HepG2 (cell line): ENCODE results near the gene HOXA7. TPM values are rescaled to one million over a fixed set of nuclear protein-coding genes. Genes with fewer than 3 reads are reported as not detected.
A peak's percentile ranks its signal among the peaks of the same experiment; 100 is the strongest.

ENCODE experiments used
- ELF1 ChIP-seq: sonication (generic); formaldehyde crosslinking; IDR thresholded peaks from 2 replicates; pipeline ENCODE4 v1.4.0; 2020; ENCODE audit warnings: missing genetic modification reagents
- HDAC2 ChIP-seq: sonication (generic); formaldehyde crosslinking; IDR thresholded peaks from 2 replicates; pipeline ENCODE4 v1.4.0; 2020; ENCODE audit warnings: missing genetic modification reagents
- NPAS2 ChIP-seq: sonication (generic); formaldehyde crosslinking; IDR thresholded peaks from 2 replicates; pipeline ENCODE4 v1.8.0; 2022; ENCODE audit warnings: mild to moderate bottlenecking, missing genetic modification reagents, borderline replicate concordance
- ZNF292 ChIP-seq: sonication (generic); formaldehyde crosslinking; IDR thresholded peaks from 2 replicates; pipeline ENCODE4 v1.8.1; 2022; ENCODE audit warnings: mild to moderate bottlenecking, low read depth, missing genetic modification reagents, borderline replicate concordance
- ZNF430 ChIP-seq: sonication (generic); formaldehyde crosslinking; IDR thresholded peaks from 2 replicates; pipeline ENCODE4 v1.9.0; 2021; ENCODE audit warnings: mild to moderate bottlenecking, missing genetic modification reagents
- ZNF615 ChIP-seq: sonication (generic); formaldehyde crosslinking; IDR thresholded peaks from 2 replicates; pipeline ENCODE4 v1.5.0; 2020; ENCODE audit warnings: mild to moderate bottlenecking, missing genetic modification reagents, borderline replicate concordance
- ZSCAN25 ChIP-seq: sonication (generic); formaldehyde crosslinking; IDR thresholded peaks from 2 replicates; pipeline ENCODE4 v1.8.0; 2022; ENCODE audit warnings: mild to moderate bottlenecking, missing genetic modification reagents
- polyA plus RNA-seq, 8 experiments: library from polyadenylated mRNA; depleted of rRNA in 3 of 8; stranded (reverse) in 7 of 8; unstranded in 1 of 8; fragments of >200 nt; fragmentation: Illumina TruSeq in 4 of 8; extraction: Trizol in 4 of 8; gene quantifications; 2 replicates each; pipeline versions ENCODE4 v1.2.1 to v1.2.3, GENCODE V29; 2011 to 2016; ENCODE audit warnings: low read depth in 4 of 8, missing spikeins in 1 of 8, mixed read lengths in 1 of 8; ENCODE audit not compliant: insufficient read depth in 1 of 8
- total RNA-seq, 5 experiments: library from RNA; depleted of rRNA; stranded (reverse); fragments of >200 nt; fragmentation: Illumina TruSeq; extraction: Trizol; gene quantifications; 2 replicates each; pipeline ENCODE4 v1.2.3, GENCODE V29; 2016; ENCODE audit warnings: low read depth in 1 of 5
- TF ChIP-seq, protein P1 (sequence below): sonication (generic); formaldehyde crosslinking; IDR thresholded peaks from 2 replicates; pipeline ENCODE4 v1.8.0; 2022; ENCODE audit warnings: low read depth, missing genetic modification reagents
- TF ChIP-seq, protein P2 (sequence below): sonication (generic); formaldehyde crosslinking; IDR thresholded peaks from 2 replicates; pipeline ENCODE4 v1.4.0; 2020; ENCODE audit warnings: mild to moderate bottlenecking, missing genetic modification reagents
- TF ChIP-seq, protein P3 (sequence below): fragments of 450-650 bp; IDR thresholded peaks from 2 replicates; pipeline ENCODE4 v1.6.1; 2016
- TF ChIP-seq, protein P4 (sequence below): fragments of 450-650 bp; IDR thresholded peaks from 2 replicates; pipeline ENCODE4 v1.6.1; 2017
- TF ChIP-seq, protein P5 (sequence below): sonication (generic); formaldehyde crosslinking; IDR thresholded peaks from 2 replicates; pipeline ENCODE4 v1.8.0; 2023; ENCODE audit warnings: mild to moderate bottlenecking, missing genetic modification reagents
- TF ChIP-seq, protein P6 (sequence below): sonication (generic); formaldehyde crosslinking; IDR thresholded peaks from 2 replicates; pipeline ENCODE4 v1.5.0; 2020; ENCODE audit warnings: missing genetic modification reagents, mild to moderate bottlenecking, borderline replicate concordance
- TF ChIP-seq, protein P7 (sequence below): sonication (generic); formaldehyde crosslinking; IDR thresholded peaks from 2 replicates; pipeline ENCODE4 v1.4.0; 2020; ENCODE audit warnings: missing genetic modification reagents, borderline replicate concordance

The HOXA7 gene
- total and polyA plus RNA-seq, 2 of the 13 experiments (the other 11 are each of a cell fraction or from before 2014, with no cell fraction given) = 0.05 TPM; not detected in 1

DNA sequence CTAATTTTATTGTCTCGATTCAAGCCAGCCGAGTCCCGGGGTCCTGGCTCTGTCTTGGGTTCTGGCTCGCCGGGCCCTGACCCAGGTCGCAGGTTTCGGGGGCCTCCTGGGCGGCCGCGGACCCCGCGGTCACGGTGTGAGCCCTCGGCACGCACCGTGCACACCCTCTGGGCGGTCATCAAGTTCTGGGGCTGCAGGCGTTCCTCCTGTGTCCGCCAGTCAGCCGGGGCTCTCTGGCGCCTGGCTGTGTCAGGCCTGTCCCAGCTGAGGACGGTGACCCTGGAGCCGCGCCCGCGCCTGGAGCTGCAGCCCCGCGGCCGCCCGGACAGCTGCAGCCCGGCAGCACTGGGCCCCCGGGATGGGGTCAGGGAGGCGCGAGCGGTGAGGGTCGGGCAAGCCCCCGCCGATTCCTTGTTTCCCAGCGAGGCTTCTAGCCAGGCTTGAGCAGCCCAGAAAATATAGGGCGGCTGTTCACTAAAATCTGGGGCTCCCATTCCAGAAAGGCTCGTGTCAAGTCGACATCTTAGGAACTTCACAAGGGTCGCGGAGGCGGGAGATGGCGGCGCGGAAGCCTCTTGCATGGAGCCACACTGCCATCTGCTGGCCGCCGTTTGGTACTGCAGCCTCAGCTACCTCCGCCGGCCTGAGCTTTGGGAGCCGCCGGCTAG is 4.2 kb upstream of the HOXA7 start (continued):
- TF ChIP-seq, protein P1, sequence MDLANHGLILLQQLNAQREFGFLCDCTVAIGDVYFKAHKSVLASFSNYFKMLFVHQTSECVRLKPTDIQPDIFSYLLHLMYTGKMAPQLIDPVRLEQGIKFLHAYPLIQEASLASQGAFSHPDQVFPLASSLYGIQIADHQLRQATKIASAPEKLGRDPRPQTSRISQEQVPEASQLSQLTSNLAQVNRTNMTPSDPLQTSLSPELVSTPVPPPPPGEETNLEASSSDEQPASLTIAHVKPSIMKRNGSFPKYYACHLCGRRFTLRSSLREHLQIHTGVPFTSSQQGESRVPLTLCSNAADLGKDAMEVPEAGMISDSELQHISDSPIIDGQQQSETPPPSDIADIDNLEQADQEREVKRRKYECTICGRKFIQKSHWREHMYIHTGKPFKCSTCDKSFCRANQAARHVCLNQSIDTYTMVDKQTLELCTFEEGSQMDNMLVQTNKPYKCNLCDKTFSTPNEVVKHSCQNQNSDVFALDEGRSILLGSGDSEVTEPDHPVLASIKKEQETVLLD (CRISPR knock-in tag) = no peak
- TF ChIP-seq, protein P2, sequence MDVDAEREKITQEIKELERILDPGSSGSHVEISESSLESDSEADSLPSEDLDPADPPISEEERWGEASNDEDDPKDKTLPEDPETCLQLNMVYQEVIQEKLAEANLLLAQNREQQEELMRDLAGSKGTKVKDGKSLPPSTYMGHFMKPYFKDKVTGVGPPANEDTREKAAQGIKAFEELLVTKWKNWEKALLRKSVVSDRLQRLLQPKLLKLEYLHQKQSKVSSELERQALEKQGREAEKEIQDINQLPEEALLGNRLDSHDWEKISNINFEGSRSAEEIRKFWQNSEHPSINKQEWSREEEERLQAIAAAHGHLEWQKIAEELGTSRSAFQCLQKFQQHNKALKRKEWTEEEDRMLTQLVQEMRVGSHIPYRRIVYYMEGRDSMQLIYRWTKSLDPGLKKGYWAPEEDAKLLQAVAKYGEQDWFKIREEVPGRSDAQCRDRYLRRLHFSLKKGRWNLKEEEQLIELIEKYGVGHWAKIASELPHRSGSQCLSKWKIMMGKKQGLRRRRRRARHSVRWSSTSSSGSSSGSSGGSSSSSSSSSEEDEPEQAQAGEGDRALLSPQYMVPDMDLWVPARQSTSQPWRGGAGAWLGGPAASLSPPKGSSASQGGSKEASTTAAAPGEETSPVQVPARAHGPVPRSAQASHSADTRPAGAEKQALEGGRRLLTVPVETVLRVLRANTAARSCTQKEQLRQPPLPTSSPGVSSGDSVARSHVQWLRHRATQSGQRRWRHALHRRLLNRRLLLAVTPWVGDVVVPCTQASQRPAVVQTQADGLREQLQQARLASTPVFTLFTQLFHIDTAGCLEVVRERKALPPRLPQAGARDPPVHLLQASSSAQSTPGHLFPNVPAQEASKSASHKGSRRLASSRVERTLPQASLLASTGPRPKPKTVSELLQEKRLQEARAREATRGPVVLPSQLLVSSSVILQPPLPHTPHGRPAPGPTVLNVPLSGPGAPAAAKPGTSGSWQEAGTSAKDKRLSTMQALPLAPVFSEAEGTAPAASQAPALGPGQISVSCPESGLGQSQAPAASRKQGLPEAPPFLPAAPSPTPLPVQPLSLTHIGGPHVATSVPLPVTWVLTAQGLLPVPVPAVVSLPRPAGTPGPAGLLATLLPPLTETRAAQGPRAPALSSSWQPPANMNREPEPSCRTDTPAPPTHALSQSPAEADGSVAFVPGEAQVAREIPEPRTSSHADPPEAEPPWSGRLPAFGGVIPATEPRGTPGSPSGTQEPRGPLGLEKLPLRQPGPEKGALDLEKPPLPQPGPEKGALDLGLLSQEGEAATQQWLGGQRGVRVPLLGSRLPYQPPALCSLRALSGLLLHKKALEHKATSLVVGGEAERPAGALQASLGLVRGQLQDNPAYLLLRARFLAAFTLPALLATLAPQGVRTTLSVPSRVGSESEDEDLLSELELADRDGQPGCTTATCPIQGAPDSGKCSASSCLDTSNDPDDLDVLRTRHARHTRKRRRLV (CRISPR knock-in tag) = 0 out of 2 replicates have a peak, but pooled peaks have one; percentile 61
- no peak for TF ChIP-seq ZNF615 (CRISPR knock-in tag)
- TF ChIP-seq, protein P3, sequence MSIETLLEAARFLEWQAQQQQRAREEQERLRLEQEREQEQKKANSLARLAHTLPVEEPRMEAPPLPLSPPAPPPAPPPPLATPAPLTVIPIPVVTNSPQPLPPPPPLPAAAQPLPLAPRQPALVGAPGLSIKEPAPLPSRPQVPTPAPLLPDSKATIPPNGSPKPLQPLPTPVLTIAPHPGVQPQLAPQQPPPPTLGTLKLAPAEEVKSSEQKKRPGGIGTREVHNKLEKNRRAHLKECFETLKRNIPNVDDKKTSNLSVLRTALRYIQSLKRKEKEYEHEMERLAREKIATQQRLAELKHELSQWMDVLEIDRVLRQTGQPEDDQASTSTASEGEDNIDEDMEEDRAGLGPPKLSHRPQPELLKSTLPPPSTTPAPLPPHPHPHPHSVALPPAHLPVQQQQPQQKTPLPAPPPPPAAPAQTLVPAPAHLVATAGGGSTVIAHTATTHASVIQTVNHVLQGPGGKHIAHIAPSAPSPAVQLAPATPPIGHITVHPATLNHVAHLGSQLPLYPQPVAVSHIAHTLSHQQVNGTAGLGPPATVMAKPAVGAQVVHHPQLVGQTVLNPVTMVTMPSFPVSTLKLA = no peak
- TF ChIP-seq ZNF430 = 0 out of 2 replicates have a peak, but pooled peaks have one; percentile 23
- TF ChIP-seq, protein P4, sequence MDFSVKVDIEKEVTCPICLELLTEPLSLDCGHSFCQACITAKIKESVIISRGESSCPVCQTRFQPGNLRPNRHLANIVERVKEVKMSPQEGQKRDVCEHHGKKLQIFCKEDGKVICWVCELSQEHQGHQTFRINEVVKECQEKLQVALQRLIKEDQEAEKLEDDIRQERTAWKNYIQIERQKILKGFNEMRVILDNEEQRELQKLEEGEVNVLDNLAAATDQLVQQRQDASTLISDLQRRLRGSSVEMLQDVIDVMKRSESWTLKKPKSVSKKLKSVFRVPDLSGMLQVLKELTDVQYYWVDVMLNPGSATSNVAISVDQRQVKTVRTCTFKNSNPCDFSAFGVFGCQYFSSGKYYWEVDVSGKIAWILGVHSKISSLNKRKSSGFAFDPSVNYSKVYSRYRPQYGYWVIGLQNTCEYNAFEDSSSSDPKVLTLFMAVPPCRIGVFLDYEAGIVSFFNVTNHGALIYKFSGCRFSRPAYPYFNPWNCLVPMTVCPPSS = no peak
- 0 out of 2 replicates have a peak, but pooled peaks have one; percentile 43 for TF ChIP-seq ZSCAN25 (CRISPR knock-in tag)
- TF ChIP-seq, protein P5, sequence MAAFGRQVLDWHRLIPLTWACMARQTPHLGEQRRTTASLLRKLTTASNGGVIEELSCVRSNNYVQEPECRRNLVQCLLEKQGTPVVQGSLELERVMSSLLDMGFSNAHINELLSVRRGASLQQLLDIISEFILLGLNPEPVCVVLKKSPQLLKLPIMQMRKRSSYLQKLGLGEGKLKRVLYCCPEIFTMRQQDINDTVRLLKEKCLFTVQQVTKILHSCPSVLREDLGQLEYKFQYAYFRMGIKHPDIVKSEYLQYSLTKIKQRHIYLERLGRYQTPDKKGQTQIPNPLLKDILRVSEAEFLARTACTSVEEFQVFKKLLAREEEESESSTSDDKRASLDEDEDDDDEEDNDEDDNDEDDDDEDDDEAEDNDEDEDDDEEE (CRISPR knock-in tag) = no peak; the same call in 1 of the 2 replicates
- TF ChIP-seq HDAC2 (CRISPR knock-in tag) = 0 out of 2 replicates have a peak, but pooled peaks have one; percentile 17
- no peak for TF ChIP-seq NPAS2 (CRISPR knock-in tag)
- TF ChIP-seq ELF1 (CRISPR knock-in tag) = no peak
- no peak for TF ChIP-seq ZNF292 (CRISPR knock-in tag)
- TF ChIP-seq, protein P6, sequence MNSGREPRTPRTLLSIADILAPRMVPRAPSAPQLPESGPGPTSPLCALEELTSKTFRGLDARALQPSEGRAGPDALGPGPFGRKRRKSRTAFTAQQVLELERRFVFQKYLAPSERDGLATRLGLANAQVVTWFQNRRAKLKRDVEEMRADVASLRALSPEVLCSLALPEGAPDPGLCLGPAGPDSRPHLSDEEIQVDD (CRISPR knock-in tag) = no peak
- TF ChIP-seq, protein P7, sequence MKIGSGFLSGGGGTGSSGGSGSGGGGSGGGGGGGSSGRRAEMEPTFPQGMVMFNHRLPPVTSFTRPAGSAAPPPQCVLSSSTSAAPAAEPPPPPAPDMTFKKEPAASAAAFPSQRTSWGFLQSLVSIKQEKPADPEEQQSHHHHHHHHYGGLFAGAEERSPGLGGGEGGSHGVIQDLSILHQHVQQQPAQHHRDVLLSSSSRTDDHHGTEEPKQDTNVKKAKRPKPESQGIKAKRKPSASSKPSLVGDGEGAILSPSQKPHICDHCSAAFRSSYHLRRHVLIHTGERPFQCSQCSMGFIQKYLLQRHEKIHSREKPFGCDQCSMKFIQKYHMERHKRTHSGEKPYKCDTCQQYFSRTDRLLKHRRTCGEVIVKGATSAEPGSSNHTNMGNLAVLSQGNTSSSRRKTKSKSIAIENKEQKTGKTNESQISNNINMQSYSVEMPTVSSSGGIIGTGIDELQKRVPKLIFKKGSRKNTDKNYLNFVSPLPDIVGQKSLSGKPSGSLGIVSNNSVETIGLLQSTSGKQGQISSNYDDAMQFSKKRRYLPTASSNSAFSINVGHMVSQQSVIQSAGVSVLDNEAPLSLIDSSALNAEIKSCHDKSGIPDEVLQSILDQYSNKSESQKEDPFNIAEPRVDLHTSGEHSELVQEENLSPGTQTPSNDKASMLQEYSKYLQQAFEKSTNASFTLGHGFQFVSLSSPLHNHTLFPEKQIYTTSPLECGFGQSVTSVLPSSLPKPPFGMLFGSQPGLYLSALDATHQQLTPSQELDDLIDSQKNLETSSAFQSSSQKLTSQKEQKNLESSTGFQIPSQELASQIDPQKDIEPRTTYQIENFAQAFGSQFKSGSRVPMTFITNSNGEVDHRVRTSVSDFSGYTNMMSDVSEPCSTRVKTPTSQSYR (CRISPR knock-in tag) = no peak
